ENCODE data around the gene CLIC6. TPM values are rescaled to one million over a fixed set of nuclear protein-coding genes. Genes with fewer than 3 reads are reported as not detected.
A peak's percentile ranks its signal among the peaks of the same experiment; 100 is the strongest.

Gene CLIC6
- total RNA-seq, 1 experiment from 2014 or later = not detected

DNA sequence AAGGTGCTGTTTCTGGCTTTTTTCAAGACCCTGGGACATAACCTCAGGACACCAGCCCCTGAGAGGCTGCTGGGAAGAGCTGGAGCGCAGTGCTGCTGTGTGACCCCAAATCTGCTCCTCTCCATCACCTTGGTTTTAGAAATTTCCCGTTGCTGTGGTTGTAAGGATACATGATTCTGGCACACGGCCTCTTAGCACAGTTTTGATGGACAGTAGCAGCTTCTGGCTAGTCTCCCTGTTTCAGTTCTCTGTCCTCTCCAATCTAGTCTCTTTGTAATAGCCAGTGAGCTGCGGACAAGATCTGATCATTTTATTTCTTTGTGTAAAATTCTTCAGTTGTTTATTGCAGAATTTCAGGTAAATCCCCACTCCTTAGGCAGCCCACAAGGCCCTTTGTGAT, 3.1 kb downstream of the CLIC6 start:
- H3K27me3 Mint-ChIP-seq (ENCODE audit: insufficient read depth, unreplicated experiment) = no peaks in the 10 kb centered on the region
- no peak for DNase-seq
- H3K4me3 Mint-ChIP-seq (ENCODE audit: unreplicated experiment) = peak overlapping the region; percentile 50
- BruUV-seq (replicated peaks) = TSS peak; percentile 35
- H3K27me3 ChIP-seq (replicated peaks; ENCODE audit: control insufficient read depth, insufficient read depth, low read length) = no peaks in the 10 kb centered on the region
- peaks cover 27% of the 10 kb centered on the region for H3K4me1 Mint-ChIP-seq (ENCODE audit: low read depth, unreplicated experiment)
- TF ChIP-seq, protein P1, sequence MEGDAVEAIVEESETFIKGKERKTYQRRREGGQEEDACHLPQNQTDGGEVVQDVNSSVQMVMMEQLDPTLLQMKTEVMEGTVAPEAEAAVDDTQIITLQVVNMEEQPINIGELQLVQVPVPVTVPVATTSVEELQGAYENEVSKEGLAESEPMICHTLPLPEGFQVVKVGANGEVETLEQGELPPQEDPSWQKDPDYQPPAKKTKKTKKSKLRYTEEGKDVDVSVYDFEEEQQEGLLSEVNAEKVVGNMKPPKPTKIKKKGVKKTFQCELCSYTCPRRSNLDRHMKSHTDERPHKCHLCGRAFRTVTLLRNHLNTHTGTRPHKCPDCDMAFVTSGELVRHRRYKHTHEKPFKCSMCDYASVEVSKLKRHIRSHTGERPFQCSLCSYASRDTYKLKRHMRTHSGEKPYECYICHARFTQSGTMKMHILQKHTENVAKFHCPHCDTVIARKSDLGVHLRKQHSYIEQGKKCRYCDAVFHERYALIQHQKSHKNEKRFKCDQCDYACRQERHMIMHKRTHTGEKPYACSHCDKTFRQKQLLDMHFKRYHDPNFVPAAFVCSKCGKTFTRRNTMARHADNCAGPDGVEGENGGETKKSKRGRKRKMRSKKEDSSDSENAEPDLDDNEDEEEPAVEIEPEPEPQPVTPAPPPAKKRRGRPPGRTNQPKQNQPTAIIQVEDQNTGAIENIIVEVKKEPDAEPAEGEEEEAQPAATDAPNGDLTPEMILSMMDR (IDR thresholded peaks at IDR 0.05; ENCODE audit: insufficient read depth in 1 of 2, low read depth in 1 of 2, low read length in 1 of 2, severe bottlenecking in 1 of 2, unreplicated experiment in 1 of 2) = no peak
- no peaks in the 10 kb centered on the region for H3K36me3 ChIP-seq (ENCODE audit: control insufficient read depth, insufficient read depth, low read length)
- H3K4me3 ChIP-seq (ENCODE audit: low read depth, low read length) = no peak overlapping the region
- peaks cover 7% of the 10 kb centered on the region; the same call in 1 of the 2 replicates for H3K9me3 ChIP-seq
- intact Hi-C loops (cut with micrococcal nuclease; ENCODE audit: unreplicated experiment) = no loop called here
- ChIA-PET CTCF (no interaction called here), POLR2A (interaction anchor here (0.9 kb wide), 1 partner anchor 21 kb away, joined by 3 read pairs; no protein-coding TSS in a partner anchor)
- peaks cover 19% of the 10 kb centered on the region for H3K36me3 Mint-ChIP-seq (ENCODE audit: insufficient read depth, unreplicated experiment)
- H3K4me1 ChIP-seq = peaks cover 40% of the 10 kb centered on the region
- H3K27ac Mint-ChIP-seq (ENCODE audit: unreplicated experiment) = peak overlapping the region; percentile 77
- H3K9me3 Mint-ChIP-seq (ENCODE audit: unreplicated experiment) = no peaks in the 10 kb centered on the region

DNA sequence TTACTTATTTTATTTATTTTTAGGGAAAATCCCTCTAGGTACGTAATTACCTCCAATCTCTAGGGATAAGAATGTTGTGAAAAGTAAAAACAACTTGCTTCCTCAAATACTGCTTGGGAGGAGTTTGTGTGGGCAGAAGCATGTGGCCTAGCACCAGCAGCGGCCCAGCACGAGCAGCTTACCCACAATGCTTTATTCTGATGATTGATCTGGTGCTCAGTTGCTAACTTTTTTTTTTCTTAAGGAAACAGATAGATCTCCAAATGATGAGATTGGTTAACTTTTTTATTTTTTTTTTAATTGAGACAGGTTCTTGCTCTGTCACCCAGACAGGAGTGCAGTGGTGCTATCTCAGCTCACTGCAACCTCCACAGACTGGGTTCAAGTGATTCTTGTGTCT, 4.2 kb downstream of the CLIC6 start:
- Mint-ChIP-seq H3K4me1 (ENCODE audit: low read depth, unreplicated experiment) (peaks cover 20% of the 10 kb centered on the region), H3K27ac (ENCODE audit: unreplicated experiment) (peak overlapping the region; percentile 22), H3K9me3 (ENCODE audit: unreplicated experiment) (no peaks in the 10 kb centered on the region), H3K4me3 (ENCODE audit: unreplicated experiment) (no peak overlapping the region), H3K27me3 (ENCODE audit: insufficient read depth, unreplicated experiment) (no peaks in the 10 kb centered on the region), H3K36me3 (ENCODE audit: insufficient read depth, unreplicated experiment) (peaks cover 19% of the 10 kb centered on the region)
- Histone ChIP-seq H3K27me3 (replicated peaks; ENCODE audit: control insufficient read depth, insufficient read depth, low read length) (no peaks in the 10 kb centered on the region), H3K36me3 (ENCODE audit: control insufficient read depth, insufficient read depth, low read length) (no peaks in the 10 kb centered on the region), H3K4me3 (ENCODE audit: low read depth, low read length) (no peak overlapping the region), H3K4me1 (peaks cover 29% of the 10 kb centered on the region), H3K9me3 (peaks cover 7% of the 10 kb centered on the region; the same call in 1 of the 2 replicates)
- intact Hi-C loops (cut with micrococcal nuclease; ENCODE audit: unreplicated experiment) = no loop called here
- TF ChIP-seq, protein P1 (IDR thresholded peaks at IDR 0.05; ENCODE audit: insufficient read depth in 1 of 2, low read depth in 1 of 2, low read length in 1 of 2, severe bottlenecking in 1 of 2, unreplicated experiment in 1 of 2) = no peak
- BruUV-seq (replicated peaks) = no TSS peak
- no peak for DNase-seq
- POLR2A ChIA-PET = no interaction called here
- CTCF ChIA-PET = no interaction called here

DNA sequence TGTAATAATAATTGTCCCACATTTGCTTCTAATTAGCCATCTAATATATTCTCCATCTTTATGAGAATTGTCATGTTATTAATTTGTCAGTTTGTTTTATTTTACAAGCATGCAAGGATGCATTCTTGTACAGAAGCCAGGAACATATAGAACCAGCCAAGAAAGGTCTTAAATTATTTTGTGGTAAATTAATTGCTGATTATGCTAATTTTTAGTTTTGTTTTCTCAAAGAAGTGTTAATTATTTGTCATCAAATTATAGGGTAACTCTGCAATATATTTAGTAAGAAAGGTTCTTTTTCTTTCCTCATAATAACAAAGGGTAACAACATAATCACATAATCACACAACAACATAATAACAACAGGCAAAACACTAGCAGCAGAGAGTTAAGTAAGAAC, 5.7 kb downstream of the CLIC6 start:
- no peak overlapping the region for H3K4me3 Mint-ChIP-seq (ENCODE audit: unreplicated experiment)
- DNase-seq = no peak
- Histone ChIP-seq H3K4me3 (ENCODE audit: low read depth, low read length) (no peak overlapping the region), H3K9me3 (peaks cover 6% of the 10 kb centered on the region), H3K36me3 (ENCODE audit: control insufficient read depth, insufficient read depth, low read length) (no peaks in the 10 kb centered on the region), H3K4me1 (peaks cover 29% of the 10 kb centered on the region), H3K27me3 (replicated peaks; ENCODE audit: control insufficient read depth, insufficient read depth, low read length) (no peaks in the 10 kb centered on the region)
- BruUV-seq (replicated peaks) = no TSS peak
- ChIA-PET POLR2A (no interaction called here), CTCF (no interaction called here)
- H3K36me3 Mint-ChIP-seq (ENCODE audit: insufficient read depth, unreplicated experiment) = peaks cover 13% of the 10 kb centered on the region
- intact Hi-C loops (cut with micrococcal nuclease; ENCODE audit: unreplicated experiment) = no loop called here
- no peaks in the 10 kb centered on the region for H3K27me3 Mint-ChIP-seq (ENCODE audit: insufficient read depth, unreplicated experiment)
- H3K4me1 Mint-ChIP-seq (ENCODE audit: low read depth, unreplicated experiment) = peaks cover 20% of the 10 kb centered on the region
- no peak overlapping the region for H3K27ac Mint-ChIP-seq (ENCODE audit: unreplicated experiment)
- no peaks in the 10 kb centered on the region for H3K9me3 Mint-ChIP-seq (ENCODE audit: unreplicated experiment)
- TF ChIP-seq, protein P1 (IDR thresholded peaks at IDR 0.05; ENCODE audit: insufficient read depth in 1 of 2, low read depth in 1 of 2, low read length in 1 of 2, severe bottlenecking in 1 of 2, unreplicated experiment in 1 of 2) = no peak

Data from Caco-2 (cell line).